HG02798 (cell line): Measurements from ENCODE around the gene PDILT.
"Not testable (repeated sequence)": the region's sequence is repeated elsewhere in the genome, so short reads cannot be mapped to it uniquely, and the experiment has no call there.

Experiments
- ATAC-seq: cut with Tn5 transposase; IDR thresholded peaks from one replicate; pipeline ENCODE4 v1.9.1; 2021; ENCODE audit warnings: mild to moderate bottlenecking; ENCODE audit not compliant: unreplicated experiment, poor library complexity

The PDILT gene, protein sequence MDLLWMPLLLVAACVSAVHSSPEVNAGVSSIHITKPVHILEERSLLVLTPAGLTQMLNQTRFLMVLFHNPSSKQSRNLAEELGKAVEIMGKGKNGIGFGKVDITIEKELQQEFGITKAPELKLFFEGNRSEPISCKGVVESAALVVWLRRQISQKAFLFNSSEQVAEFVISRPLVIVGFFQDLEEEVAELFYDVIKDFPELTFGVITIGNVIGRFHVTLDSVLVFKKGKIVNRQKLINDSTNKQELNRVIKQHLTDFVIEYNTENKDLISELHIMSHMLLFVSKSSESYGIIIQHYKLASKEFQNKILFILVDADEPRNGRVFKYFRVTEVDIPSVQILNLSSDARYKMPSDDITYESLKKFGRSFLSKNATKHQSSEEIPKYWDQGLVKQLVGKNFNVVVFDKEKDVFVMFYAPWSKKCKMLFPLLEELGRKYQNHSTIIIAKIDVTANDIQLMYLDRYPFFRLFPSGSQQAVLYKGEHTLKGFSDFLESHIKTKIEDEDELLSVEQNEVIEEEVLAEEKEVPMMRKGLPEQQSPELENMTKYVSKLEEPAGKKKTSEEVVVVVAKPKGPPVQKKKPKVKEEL

GRCh38 chr16:20404637-20405036 is at the start of gene PDILT:
PDILT (minus strand) TSS chr16:20404737; CDS start chr16:20399300, 5,437 bp downstream.
- ATAC-seq = no peak

- ATAC-seq = not testable (repeated sequence)
Observed at GRCh38 chr16:20453633-20454032, 49.1 kb upstream of the PDILT start.

- ATAC-seq = not testable (repeated sequence)
Observed at GRCh38 chr16:20451364-20451763, 46.8 kb upstream of the PDILT start, which contains the start of gene ACSM2A. ACSM2A (plus strand) TSS chr16:20451521; CDS start chr16:20460115, 8,594 bp downstream.

DNA sequence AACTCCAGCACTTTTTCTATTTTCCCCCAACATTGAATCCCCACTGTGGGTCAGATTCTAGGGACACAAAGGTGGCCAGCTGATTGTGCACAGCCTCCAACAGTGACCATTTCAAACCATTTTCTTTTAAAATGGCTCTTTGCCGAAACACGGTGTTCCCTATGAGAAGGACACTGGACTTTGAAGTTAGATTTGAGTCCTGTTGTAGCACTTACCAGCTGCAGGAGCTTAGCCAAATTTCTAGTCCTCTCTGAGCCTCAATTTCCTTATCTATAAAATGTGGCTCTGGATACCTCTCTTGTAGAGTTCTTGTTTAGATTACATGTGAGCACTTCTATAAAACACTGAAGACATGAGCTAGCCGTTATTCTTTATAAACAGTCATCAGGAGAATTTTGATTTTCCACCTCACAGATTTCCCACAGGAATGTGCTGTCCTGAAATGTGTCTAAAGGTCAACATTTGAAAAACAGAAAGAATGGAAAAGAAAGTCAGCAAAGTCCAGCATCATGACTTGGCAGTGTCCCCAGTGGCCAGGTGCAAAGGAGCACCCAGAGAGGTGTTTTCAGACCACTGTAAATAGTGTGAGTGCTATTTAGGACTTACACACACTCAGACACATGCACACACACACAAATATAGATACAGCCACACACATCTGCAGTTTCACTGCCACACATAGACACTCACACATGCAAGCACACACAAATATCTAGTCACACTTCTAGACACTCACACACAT is 42.3 kb upstream of the PDILT start:
- ATAC-seq = not testable (repeated sequence)

- ATAC-seq = not testable (repeated sequence)
Observed at GRCh38 chr16:20441859-20442258, 37.3 kb upstream of the PDILT start.

- ATAC-seq = no peak
Observed at GRCh38 chr16:20441191-20441590, 36.7 kb upstream of the PDILT start.

- not testable (repeated sequence) for ATAC-seq
Observed at GRCh38 chr16:20440731-20441130, 36.2 kb upstream of the PDILT start.

GRCh38 chr16:20439820-20440231 is 35.3 kb upstream of the PDILT start:
- ATAC-seq = not testable (repeated sequence)

- not testable (repeated sequence) for ATAC-seq
Observed at GRCh38 chr16:20438950-20439349, 34.4 kb upstream of the PDILT start.

DNA sequence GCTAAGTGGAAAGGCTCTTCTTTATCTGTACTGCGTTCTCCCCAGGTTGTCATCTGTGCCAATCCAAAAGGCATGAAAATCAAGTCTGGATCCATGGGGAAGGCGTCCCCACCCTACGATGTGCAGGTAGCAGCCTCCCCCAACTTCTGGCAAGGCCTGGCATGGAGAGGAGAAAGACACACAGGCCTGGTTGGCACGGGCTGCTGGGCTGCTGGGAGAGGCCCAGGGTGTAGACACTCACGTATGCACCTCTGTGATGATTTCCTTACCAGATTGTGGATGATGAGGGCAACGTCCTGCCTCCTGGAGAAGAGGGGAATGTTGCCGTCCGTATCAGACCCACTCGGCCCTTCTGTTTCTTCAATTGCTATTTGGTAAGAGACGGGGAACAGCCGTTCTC is 26.4 kb upstream of the PDILT start:
- ATAC-seq = no peak

DNA sequence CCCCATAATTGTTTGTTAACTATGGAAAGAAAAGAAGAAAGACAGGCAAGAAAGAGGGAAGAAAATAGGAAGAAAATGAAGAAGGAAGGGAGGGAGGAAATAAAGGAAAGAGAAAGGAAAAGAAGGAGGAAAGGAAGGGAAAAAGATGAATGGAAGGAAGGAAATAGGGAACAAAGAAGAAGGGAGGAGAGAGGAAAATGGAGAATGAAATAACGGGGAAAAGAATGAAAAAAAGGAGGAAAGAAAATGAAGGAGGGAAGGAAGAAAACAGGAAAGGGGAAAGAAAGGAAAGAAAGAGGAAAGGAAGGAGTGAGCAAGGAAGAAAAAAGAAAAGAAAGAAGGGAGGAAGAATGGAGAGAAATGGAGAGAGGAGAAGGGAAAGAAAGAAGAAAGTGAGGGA is 25.9 kb upstream of the PDILT start:
- not testable (repeated sequence) for ATAC-seq

DNA sequence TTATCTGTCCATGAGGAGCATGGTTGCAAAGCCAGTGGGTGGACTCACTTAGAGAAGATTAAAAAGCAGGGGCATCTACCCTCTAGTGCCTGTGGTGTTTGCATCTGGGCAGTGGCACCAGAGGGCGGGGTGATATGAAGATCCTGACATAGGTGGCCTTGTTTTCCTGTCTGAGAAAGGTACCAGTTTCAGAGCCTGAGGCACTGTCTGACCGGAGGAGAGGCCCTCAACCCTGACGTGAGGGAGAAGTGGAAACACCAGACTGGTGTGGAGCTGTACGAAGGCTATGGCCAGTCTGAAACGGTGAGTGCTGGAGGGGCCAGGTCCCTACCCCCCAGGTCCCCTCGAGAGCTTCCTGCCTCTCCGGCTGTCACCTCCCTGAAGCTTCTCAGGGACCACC is 25.0 kb upstream of the PDILT start:
- ATAC-seq = not testable (repeated sequence)

DNA sequence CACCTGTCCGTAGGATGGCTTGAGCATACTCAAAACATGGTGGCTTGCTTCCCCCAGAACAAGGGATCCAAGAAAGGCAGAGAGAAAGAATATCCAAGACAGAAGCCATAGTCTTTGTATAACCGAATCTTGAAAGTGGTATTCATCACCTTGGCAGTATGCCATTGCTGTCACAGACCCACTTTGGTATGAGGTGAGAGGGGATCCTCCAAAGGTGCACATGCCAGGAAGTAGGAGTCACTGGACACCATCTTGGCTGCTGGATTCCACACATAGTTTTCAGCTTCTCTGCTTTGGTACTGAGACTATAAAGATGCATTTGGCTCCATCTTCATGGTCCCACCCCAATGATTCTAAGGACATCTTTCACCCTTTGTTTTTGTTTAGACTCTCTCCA is 22.9 kb upstream of the PDILT start:
- ATAC-seq = not testable (repeated sequence)

DNA sequence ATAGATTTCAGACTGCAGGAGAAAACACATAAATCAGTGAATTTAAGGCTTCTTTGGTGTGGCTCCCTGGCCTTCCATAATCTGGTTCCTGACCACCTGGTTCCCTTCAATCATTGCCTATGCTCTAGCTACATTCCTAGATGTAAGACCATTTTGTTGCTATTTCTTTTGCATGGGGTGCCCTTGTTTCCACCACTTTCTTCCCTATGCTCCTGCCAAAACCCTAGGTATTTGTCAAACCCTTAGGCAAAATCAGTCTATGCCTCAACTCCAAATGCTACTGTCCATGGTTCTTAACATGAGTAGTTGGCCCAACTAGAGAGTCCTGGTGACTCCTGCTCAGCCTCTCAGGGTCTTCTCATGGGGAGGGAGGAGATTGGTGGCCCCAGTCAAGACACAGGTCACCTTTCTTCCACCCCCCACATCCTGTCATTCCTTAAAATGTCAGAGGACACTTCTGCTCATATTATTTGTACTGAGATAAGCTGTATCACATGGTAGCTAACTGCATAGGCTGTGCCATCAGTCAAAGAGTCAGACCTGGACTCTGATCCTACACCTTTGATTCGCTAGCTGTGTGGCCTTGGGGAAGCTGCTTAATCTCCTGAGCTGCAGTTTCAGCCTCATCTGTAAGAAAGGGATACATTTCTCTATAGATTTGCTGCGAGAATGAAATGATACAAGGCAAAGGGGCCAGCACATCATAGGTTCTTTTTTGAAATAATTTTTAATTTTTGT is 19.8 kb upstream of the PDILT start:
- no peak for ATAC-seq

DNA sequence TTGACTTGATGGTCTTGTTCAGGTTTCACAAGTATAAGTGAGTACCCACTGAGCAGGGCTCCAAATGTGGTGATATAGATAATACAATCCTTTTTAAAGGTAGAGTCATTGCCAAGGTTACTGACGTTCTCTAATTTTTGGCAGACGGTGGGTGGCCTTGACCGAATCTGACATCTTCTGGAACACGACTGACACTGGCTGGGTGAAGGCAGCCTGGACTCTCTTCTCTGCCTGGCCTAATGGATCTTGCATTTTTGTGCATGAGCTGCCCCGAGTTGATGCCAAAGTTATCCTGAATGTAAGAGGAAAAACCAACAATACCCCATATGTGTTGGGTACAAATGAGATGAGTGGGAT is 19.2 kb upstream of the PDILT start:
- ATAC-seq = not testable (repeated sequence)

GRCh38 chr16:20421748-20422147 is 17.2 kb upstream of the PDILT start:
- ATAC-seq = not testable (repeated sequence)

GRCh38 chr16:20419093-20419492 is 14.6 kb upstream of the PDILT start:
- not testable (repeated sequence) for ATAC-seq

- ATAC-seq = no peak
Observed at GRCh38 chr16:20415541-20415940, 11.0 kb upstream of the PDILT start.

DNA sequence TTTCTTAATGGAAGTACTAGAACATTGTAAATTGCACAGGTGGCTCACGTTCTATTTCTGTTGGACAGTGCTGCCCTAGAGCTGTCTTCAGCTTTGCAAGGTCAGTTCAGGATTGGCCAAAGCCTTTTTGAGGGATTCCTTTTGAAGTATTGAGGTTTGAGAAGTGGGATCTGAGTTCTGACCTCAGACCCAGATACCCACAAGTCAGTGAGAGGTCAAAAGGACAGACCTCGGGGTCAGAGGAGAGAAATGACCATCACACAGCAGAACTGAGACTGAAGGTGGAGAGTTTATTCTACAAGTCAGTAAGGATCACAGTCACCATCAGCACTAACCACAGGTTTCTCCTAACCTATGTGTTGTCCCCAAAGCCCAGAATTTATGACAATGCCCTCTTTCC is 6.5 kb upstream of the PDILT start:
- ATAC-seq = no peak

DNA sequence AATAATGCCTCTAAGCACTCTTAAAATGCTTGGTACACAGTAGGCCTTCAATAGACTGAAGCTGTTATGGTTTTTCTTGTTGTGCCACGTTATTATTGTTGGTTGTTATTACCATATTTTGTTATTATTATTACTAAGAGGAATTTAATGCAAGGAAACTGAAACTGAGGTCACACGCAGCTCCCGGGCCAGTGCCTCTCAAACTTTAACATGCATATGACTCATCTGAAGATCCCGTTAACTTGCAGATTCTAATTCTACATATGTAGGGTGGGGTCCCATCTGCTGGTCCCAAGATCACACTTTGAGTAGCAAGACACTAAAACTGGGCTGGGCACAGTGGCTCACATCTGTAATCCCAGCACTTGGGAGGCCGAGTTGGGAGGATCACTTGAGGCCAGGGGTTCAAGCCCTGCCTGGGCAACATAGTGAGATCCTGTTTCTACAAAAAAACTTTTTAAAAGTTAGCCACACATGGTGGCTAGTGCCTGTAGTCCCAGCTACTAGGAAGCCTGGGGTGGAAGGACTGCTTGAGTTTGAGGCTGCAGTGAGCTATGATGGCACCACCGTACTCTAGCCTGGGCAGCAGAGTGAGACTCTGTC is 5.7 kb upstream of the PDILT start:
- ATAC-seq = no peak
